ENCODE measurements around the gene RPL7L1.

Gene RPL7L1

DNA sequence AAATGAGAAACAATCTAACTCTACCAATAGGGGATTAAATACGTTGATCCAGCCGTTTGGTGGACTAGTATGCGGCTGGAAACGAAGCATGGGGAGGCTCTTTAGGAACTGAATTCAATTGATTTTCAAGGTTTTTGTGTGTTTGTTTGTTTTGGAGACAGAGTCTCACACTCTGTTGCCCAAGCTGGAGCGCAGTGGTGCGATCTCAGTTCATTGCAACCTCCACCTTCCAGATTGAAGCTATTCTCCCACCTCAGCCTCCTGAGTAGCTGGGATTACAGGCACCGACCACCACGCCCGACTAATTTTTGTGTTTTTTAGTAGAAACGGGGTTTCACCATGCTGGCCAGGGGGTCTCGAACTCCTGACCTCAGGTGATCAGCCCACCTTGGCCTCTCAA is 57.0 kb downstream of the RPL7L1 start:
- DNase-seq = no peak

DNA sequence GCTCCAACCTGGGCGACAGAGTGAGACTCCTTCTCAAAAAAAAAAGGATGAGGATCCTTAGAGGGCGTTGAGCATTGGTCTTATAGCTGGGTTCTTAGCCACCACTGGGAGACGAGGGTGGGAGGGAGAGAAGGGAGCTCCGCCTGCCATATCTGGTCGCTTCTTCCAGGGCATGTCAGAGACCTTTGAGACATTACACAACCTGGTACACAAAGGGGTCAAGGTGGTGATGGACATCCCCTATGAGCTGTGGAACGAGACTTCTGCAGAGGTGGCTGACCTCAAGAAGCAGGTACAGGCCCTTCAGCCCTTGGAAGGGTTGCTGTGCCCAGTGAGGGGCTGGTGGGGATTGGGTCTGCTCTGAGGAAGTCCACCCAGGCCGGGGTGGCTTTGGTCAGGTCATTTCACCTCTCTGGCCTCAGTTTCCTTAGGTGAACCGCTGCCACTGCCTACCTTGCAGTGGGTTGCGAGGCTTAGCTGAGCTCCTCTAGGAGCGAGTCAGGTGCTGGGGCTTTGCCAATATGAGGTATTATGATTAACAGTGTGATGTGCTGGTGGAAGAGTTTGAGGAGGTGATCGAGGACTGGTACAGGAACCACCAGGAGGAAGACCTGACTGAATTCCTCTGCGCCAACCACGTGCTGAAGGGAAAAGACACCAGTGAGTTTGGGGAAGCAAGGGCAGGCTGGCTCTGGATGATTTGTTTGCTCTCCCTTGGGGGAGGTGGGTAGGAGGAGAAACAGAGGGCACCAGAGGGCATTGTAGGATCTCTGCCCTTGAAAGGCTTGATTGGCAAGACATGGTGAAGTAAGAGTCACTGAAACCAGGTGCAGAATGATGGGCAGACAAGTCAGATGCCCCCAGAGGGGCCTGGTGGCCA is 58.4 kb downstream of the RPL7L1 start:
- DNase-seq = no peak

- no peak for DNase-seq
Measured at GRCh38 chr6:42938428-42938796, 59.0 kb downstream of the RPL7L1 start.

GRCh38 chr6:42938987-42939809 is 59.8 kb downstream of the RPL7L1 start:
- no peak for DNase-seq
